Measurements from ENCODE around the gene ANKS6. TPM values are rescaled to one million over a fixed set of nuclear protein-coding genes. Genes with fewer than 3 reads are reported as not detected.

Gene ANKS6
- total RNA-seq, 1 experiment from 2014 or later = 39.2 TPM

GRCh38 chr9:98708103-98708932 is 88.0 kb downstream of the ANKS6 start:
- Histone ChIP-seq H3K9ac (ENCODE audit: low read length) (no peak overlapping the region), H3K9me2 (ENCODE audit: insufficient read depth) (no peaks in the 10 kb centered on the region), H4K20me1 (ENCODE audit: insufficient read depth) (no peaks in the 10 kb centered on the region), H2AFZ (ENCODE audit: low read depth, low read length, poor library complexity, severe bottlenecking) (no peak overlapping the region), H3K4me2 (ENCODE audit: low read length) (no peak overlapping the region), H3K27me3 (ENCODE audit: insufficient read depth, low read length) (peaks cover 15% of the 10 kb centered on the region), H3K36me3 (ENCODE audit: control insufficient read depth in 1 of 2, insufficient read depth in 2 of 2, low read length in 2 of 2) (no peaks in the 10 kb centered on the region), H3K27ac (ENCODE audit: low read depth, low read length) (no peak overlapping the region), H3K4me3 (replicated peaks in 1 of 2; ENCODE audit: low read depth in 1 of 2, low read length in 2 of 2) (no peak overlapping the region), H3K79me2 (ENCODE audit: insufficient read depth, low read length) (no peaks in the 10 kb centered on the region), H3K4me1 (ENCODE audit: control insufficient read depth in 1 of 2, insufficient read depth in 2 of 2, low read length in 2 of 2) (no peaks in the 10 kb centered on the region), H3K9me3 (ENCODE audit: control insufficient read depth in 1 of 2, insufficient read depth in 1 of 2, low read depth in 1 of 2, low read length in 2 of 2) (no peaks in the 10 kb centered on the region)
- ATAC-seq = no peak
- TF ChIP-seq POLR2A (IDR thresholded peaks at IDR 0.05; ENCODE audit: borderline replicate concordance, extremely low read depth, insufficient read depth, insufficient read length) = no peak
- TF ChIP-seq ELF1 (IDR thresholded peaks at IDR 0.05; ENCODE audit: borderline replicate concordance, low read depth) = no peak
- no peak for TF ChIP-seq YY1 (IDR thresholded peaks at IDR 0.05; ENCODE audit: extremely low read depth, insufficient replicate concordance, low read depth, low read length)
- TF ChIP-seq, protein P1, sequence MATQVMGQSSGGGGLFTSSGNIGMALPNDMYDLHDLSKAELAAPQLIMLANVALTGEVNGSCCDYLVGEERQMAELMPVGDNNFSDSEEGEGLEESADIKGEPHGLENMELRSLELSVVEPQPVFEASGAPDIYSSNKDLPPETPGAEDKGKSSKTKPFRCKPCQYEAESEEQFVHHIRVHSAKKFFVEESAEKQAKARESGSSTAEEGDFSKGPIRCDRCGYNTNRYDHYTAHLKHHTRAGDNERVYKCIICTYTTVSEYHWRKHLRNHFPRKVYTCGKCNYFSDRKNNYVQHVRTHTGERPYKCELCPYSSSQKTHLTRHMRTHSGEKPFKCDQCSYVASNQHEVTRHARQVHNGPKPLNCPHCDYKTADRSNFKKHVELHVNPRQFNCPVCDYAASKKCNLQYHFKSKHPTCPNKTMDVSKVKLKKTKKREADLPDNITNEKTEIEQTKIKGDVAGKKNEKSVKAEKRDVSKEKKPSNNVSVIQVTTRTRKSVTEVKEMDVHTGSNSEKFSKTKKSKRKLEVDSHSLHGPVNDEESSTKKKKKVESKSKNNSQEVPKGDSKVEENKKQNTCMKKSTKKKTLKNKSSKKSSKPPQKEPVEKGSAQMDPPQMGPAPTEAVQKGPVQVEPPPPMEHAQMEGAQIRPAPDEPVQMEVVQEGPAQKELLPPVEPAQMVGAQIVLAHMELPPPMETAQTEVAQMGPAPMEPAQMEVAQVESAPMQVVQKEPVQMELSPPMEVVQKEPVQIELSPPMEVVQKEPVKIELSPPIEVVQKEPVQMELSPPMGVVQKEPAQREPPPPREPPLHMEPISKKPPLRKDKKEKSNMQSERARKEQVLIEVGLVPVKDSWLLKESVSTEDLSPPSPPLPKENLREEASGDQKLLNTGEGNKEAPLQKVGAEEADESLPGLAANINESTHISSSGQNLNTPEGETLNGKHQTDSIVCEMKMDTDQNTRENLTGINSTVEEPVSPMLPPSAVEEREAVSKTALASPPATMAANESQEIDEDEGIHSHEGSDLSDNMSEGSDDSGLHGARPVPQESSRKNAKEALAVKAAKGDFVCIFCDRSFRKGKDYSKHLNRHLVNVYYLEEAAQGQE (IDR thresholded peaks at IDR 0.05; ENCODE audit: low read depth) = no peak
- TF ChIP-seq CTCF (IDR thresholded peaks at IDR 0.05 in 2 of 3, conservative IDR thresholded peaks at IDR 0.05 in 1 of 3; ENCODE audit: borderline replicate concordance in 1 of 3, insufficient read depth in 1 of 3, low read depth in 2 of 3, low read length in 2 of 3) = no peak
- no peak for TF ChIP-seq SP1 (IDR thresholded peaks at IDR 0.05; ENCODE audit: low read depth)
- no peak for TF ChIP-seq TCF7L2 (IDR thresholded peaks at IDR 0.05; ENCODE audit: borderline replicate concordance, extremely low read depth, insufficient read depth, insufficient read length)
- TF ChIP-seq EZH2phosphoT487 (IDR thresholded peaks at IDR 0.05; ENCODE audit: borderline replicate concordance) = no peak
- BruUV-seq (replicated peaks) = no TSS peak
- POLR2A ChIA-PET = no interaction called here
- CTCF ChIA-PET = no interaction called here
- intact Hi-C loops (cut with micrococcal nuclease) = no loop called here
- no peak for DNase-seq (ENCODE audit: low read depth, low spot score)
- RAD21 ChIA-PET (ENCODE audit: low non-redundant PET in 1 of 2, low total read pairs in 2 of 2, uncharacterized antibody in 2 of 2, unreplicated experiment in 2 of 2) = no interaction called here

Data from HCT116 (cell line).